ENCODE measurements around the gene SNRPD3. TPM values are rescaled to one million over a fixed set of nuclear protein-coding genes. Genes with fewer than 3 reads are reported as not detected.
"Not testable (repeated sequence)": the region's sequence is repeated elsewhere in the genome, so short reads cannot be mapped to it uniquely, and the experiment has no call there.

SNRPD3 gene
- total RNA-seq, 1 donor from 2014 or later: 96.5 TPM

GRCh38 chr22:24550902-24551435 lies 4.8 kb upstream of the SNRPD3 start:
- H3K9me3 Mint-ChIP-seq: no peaks in the 10 kb centered on the region
- DNase-seq: no peak
- POLR2A ChIA-PET: interaction anchor here (0.5 kb wide), 1 partner anchor 128 kb away, joined by 4 read pairs; no protein-coding TSS in a partner anchor
- peak overlapping the region; percentile 98 for H3K27ac Mint-ChIP-seq
- peak overlapping the region; percentile 35 for H3K4me3 Mint-ChIP-seq
- intact Hi-C loops (cut with micrococcal nuclease): no loop called here
- no peak for ATAC-seq (ENCODE audit: low read depth)
- H3K27me3 Mint-ChIP-seq: no peaks in the 10 kb centered on the region
- no peak for TF ChIP-seq CTCF (IDR thresholded peaks at IDR 0.05)
- CTCF ChIA-PET: interaction anchor here (0.8 kb wide), 1 partner anchor 130 kb away, joined by 3 read pairs; no protein-coding TSS in a partner anchor
- H3K4me1 Mint-ChIP-seq: peaks cover 70% of the 10 kb centered on the region
- peaks cover 66% of the 10 kb centered on the region for H3K36me3 Mint-ChIP-seq (ENCODE audit: low read depth)

GRCh38 chr22:24552503-24553286 lies 3.1 kb upstream of the SNRPD3 start:
- H3K4me3 Mint-ChIP-seq: peak overlapping the region; percentile 99
- POLR2A ChIA-PET: interaction anchor here (0.5 to 3.8 kb wide), 9 partner anchors 11 to 658 kb away, joined by 3 to 36 read pairs (median 5); partner anchors contain the start of genes ADORA2A and MIF
- peaks cover 86% of the 10 kb centered on the region for H3K4me1 Mint-ChIP-seq
- intact Hi-C loops (cut with micrococcal nuclease); H3K27me3 Mint-ChIP-seq; H3K9me3 Mint-ChIP-seq; DNase-seq; CTCF ChIA-PET: not testable (repeated sequence)
- H3K36me3 Mint-ChIP-seq (ENCODE audit: low read depth): peaks cover 57% of the 10 kb centered on the region
- ATAC-seq (ENCODE audit: low read depth): peak; percentile 27
- peak overlapping the region; percentile 98 for H3K27ac Mint-ChIP-seq

GRCh38 chr22:24553597-24554312 lies 2.0 kb upstream of the SNRPD3 start:
- ATAC-seq (ENCODE audit: low read depth): no peak
- intact Hi-C loops (cut with micrococcal nuclease): loop anchor here (2.0 kb wide), 1 partner anchor 51 kb away; no protein-coding TSS in a partner anchor
- peaks cover 57% of the 10 kb centered on the region for H3K36me3 Mint-ChIP-seq (ENCODE audit: low read depth)
- H3K27ac Mint-ChIP-seq: peak overlapping the region; percentile 98
- peak overlapping the region; percentile 99 for H3K4me3 Mint-ChIP-seq
- ChIA-PET CTCF (no interaction called here), POLR2A (interaction anchor here (1.0 to 3.8 kb wide), 7 partner anchors 12 to 710 kb away, joined by 3 to 36 read pairs (median 6); partner anchors contain the start of genes ADORA2A and MIF)
- no peaks in the 10 kb centered on the region for H3K27me3 Mint-ChIP-seq
- no peak for DNase-seq
- no peaks in the 10 kb centered on the region for H3K9me3 Mint-ChIP-seq
- no peak for TF ChIP-seq CTCF (IDR thresholded peaks at IDR 0.05)
- peaks cover 89% of the 10 kb centered on the region for H3K4me1 Mint-ChIP-seq

GRCh38 chr22:24554313-24555164 lies 1.3 kb upstream of the SNRPD3 start, which contains the start of gene GUCD1:
TSS of gene GUCD1 (minus strand) at chr22:24555138. CDS start at chr22:24554991, 147 bp downstream.
- no peaks in the 10 kb centered on the region for H3K27me3 Mint-ChIP-seq
- H3K27ac Mint-ChIP-seq: peak within 1 kb of the TSS; percentile 98
- no peak for TF ChIP-seq CTCF (IDR thresholded peaks at IDR 0.05)
- ATAC-seq (ENCODE audit: low read depth): no peak
- POLR2A ChIA-PET: interaction anchor here (0.6 to 3.8 kb wide), 18 partner anchors 13 to 1484 kb away, joined by 3 to 36 read pairs (median 4); partner anchors contain the start of genes ADORA2A, CABIN1, GNAZ and RAB36
- peaks cover 60% of the 10 kb centered on the region for H3K36me3 Mint-ChIP-seq (ENCODE audit: low read depth)
- intact Hi-C loops (cut with micrococcal nuclease): loop anchor here (1.0 to 5.0 kb wide), 6 partner anchors 52 to 640 kb away; partner anchors contain the start of gene CABIN1
- peak within 1 kb of the TSS; percentile 99 for H3K4me3 Mint-ChIP-seq
- no peaks in the 10 kb centered on the region for H3K9me3 Mint-ChIP-seq
- peaks cover 90% of the 10 kb centered on the region for H3K4me1 Mint-ChIP-seq
- no peak for DNase-seq
- CTCF ChIA-PET: interaction anchor here (1.6 kb wide), 1 partner anchor 29 kb away, joined by 4 read pairs; no protein-coding TSS in a partner anchor

Data from activated B cell treated with CpG ODN at 0.5 μM for 24 hours (primary cell).